ENCODE data around the gene WDR76.

The WDR76 gene

DNA sequence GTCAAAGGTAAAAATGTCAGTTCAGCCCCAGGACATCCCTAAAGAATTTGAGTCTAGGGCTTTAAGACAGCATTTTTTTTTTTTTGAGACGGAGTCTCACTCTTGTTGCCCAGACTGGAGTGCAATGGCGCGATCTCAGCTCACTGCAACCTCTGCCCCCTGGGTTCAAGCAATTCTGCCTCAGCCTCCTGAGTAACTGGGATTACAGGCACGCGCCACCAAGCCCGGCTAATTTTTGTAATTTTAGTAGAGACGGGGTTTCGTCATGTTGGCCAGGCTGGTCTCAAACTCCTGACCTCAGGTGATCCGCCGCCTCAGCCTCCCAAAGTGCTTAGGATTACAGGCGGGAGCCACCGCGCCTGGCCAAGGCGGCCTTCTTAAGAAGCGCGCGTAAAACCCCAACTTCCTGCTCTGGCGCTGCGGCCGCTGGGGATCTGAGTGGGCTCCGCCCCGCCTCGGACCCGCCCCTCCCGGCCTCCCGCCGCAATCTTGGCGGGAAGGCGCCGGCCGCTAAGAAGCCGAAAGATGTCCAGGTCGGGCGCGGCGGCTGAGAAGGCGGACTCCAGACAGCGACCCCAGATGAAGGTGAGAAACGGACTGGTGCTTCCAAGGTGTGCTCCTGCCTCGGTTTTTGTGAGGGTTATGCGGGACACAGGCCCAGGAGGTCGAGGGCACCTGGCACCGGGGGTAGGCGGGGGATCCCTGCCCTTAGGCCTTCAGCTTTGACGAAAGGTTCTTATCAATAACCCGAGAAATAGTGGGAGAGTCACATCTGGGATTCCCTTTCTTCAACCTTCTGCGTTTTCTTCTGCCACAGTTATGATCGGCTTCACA is at the start of gene WDR76:
TSS of gene WDR76 (plus strand) at position 495 of the 834 bp plus-strand sequence. CDS start at position 526, 31 bp downstream.
- H3K4me3 ChIP-seq, result peak within 1 kb of the TSS; percentile 52
- no peaks in the 10 kb centered on the region for H3K27me3 ChIP-seq (ENCODE audit: low read depth)
- peak; percentile 90 to 92 for DNase-seq (ENCODE audit: low spot score in 2 of 2)
- peaks cover 3% of the 10 kb centered on the region; the same call in 1 of the 2 replicates for H3K9me3 ChIP-seq
- H3K36me3 ChIP-seq (replicated peaks), result peaks cover 16% of the 10 kb centered on the region
- in situ Hi-C loops (cut with MboI; ENCODE audit: low sequenced_read_pairs), result no loop called here
- H3K4me1 ChIP-seq, result peaks cover 44% of the 10 kb centered on the region

DNA sequence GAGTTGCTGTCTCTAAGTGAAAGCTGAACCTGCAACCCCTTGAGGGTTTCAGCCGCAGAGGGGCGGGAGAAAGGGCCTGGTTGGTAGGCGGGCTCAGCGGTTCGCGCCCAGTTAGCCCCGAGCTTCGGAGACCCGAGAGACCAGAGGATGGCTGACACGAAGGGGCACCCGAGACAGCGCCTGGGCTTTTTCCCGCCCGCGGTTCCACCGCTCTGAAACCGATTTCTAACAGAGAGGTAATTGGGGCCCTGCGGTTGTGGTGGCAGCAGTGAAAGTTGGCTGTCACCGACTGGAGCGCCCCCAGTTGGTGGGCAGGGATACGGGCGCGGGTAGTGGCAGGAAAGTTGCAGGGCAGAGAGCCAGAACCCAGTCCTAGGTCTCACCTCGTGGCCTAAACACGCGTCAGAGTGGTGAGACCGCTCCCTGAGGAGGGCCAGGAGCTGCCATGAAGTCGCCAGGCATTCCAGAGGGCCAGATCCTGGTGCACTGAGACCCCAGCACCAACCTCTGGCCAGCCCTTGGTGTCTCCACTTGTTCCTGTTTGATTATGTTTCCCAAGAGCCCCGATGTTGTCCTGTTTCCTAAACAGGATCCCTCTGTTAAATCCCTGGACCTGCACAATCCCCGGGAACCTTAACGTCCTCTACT is 49.4 kb upstream of the WDR76 start:
- no peaks in the 10 kb centered on the region for H3K9me3 ChIP-seq
- H3K27me3 ChIP-seq (ENCODE audit: low read depth), result no peaks in the 10 kb centered on the region
- H3K36me3 ChIP-seq (replicated peaks), result peaks cover 17% of the 10 kb centered on the region
- peak overlapping the region; percentile 59 for H3K4me3 ChIP-seq
- H3K4me1 ChIP-seq, result peaks cover 20% of the 10 kb centered on the region
- peak; percentile 65 to 83 for DNase-seq (ENCODE audit: low spot score in 2 of 2)
- in situ Hi-C loops (cut with MboI; ENCODE audit: low sequenced_read_pairs), result no loop called here

DNA sequence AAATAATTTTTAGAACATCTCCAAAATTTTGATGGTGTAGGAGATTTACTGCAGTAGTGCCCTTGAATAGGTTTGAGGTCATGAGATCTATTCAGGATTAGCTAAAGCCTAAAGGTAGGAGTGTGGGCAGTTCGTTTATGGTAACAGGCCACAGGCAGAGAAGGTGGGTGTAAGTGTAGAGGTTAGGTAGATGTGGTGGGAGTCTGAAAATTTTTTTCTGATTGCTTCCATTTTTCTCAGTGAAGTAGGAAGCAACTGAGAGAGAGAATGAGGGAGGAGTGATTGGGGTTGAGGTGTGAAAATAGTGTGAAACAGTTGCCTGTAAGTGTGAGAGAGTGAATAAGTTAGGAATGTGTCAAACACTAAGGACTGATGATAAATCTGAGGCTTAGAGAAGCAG is 47.8 kb upstream of the WDR76 start:
- H3K4me3 ChIP-seq, result no peak overlapping the region
- peaks cover 20% of the 10 kb centered on the region for H3K4me1 ChIP-seq
- H3K27me3 ChIP-seq (ENCODE audit: low read depth), result no peaks in the 10 kb centered on the region
- peaks cover 7% of the 10 kb centered on the region; the same call in 1 of the 2 replicates for H3K36me3 ChIP-seq (replicated peaks)
- H3K9me3 ChIP-seq, result no peaks in the 10 kb centered on the region
- in situ Hi-C loops (cut with MboI; ENCODE audit: low sequenced_read_pairs), result no loop called here
- no peak for DNase-seq (ENCODE audit: low spot score in 2 of 2)

DNA sequence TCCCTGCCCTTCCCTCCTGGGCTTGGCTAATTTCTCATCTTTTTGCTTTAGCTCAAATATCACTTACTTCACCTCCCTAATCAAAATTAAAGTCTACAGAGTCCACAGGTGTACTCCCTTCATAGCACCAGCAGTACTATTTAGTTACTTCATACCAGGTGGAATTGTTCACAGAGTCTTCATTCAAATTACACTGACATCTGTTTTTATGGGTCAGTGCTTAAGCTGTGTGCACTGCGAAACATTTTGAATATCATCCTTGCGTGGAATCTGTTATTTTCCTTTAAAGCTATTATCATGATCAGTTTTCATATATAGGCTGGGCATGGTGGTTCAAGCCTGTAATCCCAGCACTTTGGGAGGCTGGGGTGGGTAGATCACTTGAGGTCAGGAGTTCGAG is 37.4 kb upstream of the WDR76 start:
- in situ Hi-C loops (cut with MboI; ENCODE audit: low sequenced_read_pairs), result no loop called here
- H3K36me3 ChIP-seq (replicated peaks), result peaks cover 21% of the 10 kb centered on the region
- H3K27me3 ChIP-seq (ENCODE audit: low read depth), result no peaks in the 10 kb centered on the region
- H3K4me3 ChIP-seq, result no peak overlapping the region
- DNase-seq (ENCODE audit: low spot score in 2 of 2), result no peak
- peaks cover 19% of the 10 kb centered on the region for H3K4me1 ChIP-seq
- H3K9me3 ChIP-seq, result no peaks in the 10 kb centered on the region

DNA sequence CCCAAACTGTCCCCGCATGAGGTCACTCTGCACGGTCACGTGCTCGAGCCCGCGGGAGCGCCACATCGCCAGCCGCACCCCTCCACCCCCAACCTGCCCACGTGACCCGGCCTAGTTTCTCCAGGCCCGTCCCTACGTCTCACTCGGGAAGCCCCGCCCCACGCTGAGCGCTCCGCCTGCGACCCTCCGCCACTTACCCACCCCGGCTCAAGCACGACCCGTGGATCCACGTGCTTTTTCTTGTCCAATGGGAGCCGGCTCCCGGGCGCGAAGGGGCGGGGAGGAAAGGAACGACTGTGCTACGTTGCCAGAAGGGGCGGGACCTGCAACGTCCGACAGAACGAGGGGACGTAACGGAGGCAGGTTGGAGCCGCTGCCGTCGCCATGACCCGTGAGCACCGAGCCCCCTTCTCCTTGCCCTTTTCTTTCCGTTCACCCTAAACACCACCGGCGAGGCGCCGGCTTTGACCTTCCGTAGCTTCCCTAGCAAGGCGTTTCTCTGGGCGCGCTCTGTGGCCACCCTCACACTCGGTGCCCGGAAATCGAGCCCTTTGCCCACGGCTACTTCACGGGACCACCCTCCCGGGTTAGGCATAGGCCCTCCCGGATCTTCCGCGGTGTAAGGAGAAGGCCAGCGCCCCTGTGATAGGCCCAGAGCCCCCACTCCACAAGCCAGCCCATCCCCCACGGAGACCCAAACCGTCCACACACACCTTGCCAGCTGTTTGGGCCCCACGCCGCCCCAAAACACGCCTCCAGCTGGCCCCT is 34.6 kb upstream of the WDR76 start, which contains the start of gene SERF2:
TSS of gene SERF2 (plus strand) at position 328 of the 768 bp plus-strand sequence. CDS start at position 385, 57 bp downstream.
- Histone ChIP-seq H3K27me3 (ENCODE audit: low read depth) (no peaks in the 10 kb centered on the region), H3K36me3 (replicated peaks) (peaks cover 45% of the 10 kb centered on the region), H3K4me1 (peaks cover 19% of the 10 kb centered on the region), H3K9me3 (no peaks in the 10 kb centered on the region), H3K4me3 (peak within 1 kb of the TSS; percentile 98)
- DNase-seq (ENCODE audit: low spot score in 2 of 2), result peak; percentile 97 to 100
- in situ Hi-C loops (cut with MboI; ENCODE audit: low sequenced_read_pairs), result no loop called here

DNA sequence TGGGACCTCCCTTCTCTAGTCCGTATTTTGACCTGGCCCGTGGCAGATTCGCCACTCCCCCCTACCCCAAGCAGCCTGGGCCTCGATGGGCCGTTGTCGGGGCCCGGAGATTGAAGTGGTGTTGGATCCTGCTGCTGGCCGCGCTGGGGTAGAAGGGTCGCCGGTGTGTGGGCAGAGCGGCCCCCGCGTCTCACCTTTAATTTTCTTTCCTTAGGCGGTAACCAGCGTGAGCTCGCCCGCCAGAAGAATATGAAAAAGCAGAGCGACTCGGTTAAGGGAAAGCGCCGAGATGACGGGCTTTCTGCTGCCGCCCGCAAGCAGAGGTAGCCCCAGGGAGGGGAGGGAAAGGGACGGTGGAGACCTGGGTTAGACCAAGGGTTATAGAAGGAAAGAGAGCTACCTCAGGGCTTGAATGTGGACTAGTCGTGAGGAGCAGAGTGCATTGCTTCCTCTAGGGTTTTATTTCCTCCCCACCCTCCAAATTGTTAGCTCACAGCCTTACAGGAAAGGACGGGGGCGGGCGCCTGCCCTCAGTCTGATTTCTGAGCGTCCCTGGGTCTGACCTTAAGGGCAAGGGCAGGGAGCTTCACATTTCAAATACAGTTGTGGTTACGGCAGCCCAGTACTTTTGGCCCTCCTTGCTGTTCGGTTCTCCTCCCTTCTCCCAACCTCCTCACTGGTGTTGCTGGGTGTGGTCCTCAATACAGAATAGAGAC is 33.9 kb upstream of the WDR76 start:
- in situ Hi-C loops (cut with MboI; ENCODE audit: low sequenced_read_pairs), result no loop called here
- peak overlapping the region; percentile 98 for H3K4me3 ChIP-seq
- H3K9me3 ChIP-seq, result no peaks in the 10 kb centered on the region
- peaks cover 45% of the 10 kb centered on the region for H3K36me3 ChIP-seq (replicated peaks)
- H3K4me1 ChIP-seq, result peaks cover 18% of the 10 kb centered on the region
- H3K27me3 ChIP-seq (ENCODE audit: low read depth), result no peaks in the 10 kb centered on the region
- no peak for DNase-seq (ENCODE audit: low spot score in 2 of 2)

DNA sequence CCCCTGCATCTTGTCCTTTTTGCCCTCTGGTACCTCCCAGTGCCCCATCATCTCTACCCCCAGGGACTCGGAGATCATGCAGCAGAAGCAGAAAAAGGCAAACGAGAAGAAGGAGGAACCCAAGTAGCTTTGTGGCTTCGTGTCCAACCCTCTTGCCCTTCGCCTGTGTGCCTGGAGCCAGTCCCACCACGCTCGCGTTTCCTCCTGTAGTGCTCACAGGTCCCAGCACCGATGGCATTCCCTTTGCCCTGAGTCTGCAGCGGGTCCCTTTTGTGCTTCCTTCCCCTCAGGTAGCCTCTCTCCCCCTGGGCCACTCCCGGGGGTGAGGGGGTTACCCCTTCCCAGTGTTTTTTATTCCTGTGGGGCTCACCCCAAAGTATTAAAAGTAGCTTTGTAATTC is 33.2 kb upstream of the WDR76 start:
- no peak for DNase-seq (ENCODE audit: low spot score in 2 of 2)
- peaks cover 12% of the 10 kb centered on the region for H3K4me1 ChIP-seq
- H3K4me3 ChIP-seq, result peak overlapping the region; percentile 98
- in situ Hi-C loops (cut with MboI; ENCODE audit: low sequenced_read_pairs), result no loop called here
- peaks cover 47% of the 10 kb centered on the region for H3K36me3 ChIP-seq (replicated peaks)
- no peaks in the 10 kb centered on the region for H3K9me3 ChIP-seq
- no peaks in the 10 kb centered on the region for H3K27me3 ChIP-seq (ENCODE audit: low read depth)

DNA sequence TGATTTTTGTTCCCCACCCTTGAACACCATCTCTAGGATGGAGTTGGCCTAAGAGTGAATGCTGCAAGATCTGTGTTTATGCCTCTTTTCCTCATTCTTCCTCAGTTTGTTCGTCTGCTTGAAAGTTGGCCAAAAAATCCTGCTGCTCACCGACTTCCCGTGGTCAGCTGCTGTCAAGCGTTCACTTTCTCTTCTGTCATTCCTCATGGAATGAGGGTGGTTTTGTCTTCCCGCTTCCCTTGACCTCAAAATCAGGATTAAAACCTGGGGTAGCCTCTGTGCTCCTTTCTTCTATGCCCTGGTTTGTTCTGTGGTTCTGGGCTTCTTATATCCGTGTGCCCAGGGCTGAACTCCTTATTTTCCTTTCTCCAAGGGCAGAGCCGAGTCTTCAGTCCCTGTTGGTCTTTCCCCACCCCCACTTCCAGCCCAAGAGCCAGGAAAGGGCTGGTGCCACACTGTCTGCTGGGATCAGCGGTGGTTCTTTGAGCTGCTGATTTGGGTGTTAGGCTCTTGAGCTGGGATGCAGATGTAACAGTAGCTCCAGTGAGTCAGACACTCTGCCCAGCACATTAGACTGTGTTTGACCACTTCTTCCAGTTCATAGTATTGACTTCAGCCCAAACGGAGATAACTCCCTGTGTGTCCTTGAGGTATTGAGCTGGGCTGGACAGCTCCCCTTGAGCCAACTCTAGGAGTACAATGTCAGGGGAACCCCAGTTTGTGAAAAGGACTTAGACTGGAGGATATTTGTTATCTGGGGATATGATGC is 32.3 kb upstream of the WDR76 start:
- Histone ChIP-seq H3K36me3 (replicated peaks) (peaks cover 55% of the 10 kb centered on the region), H3K27me3 (ENCODE audit: low read depth) (no peaks in the 10 kb centered on the region), H3K9me3 (no peaks in the 10 kb centered on the region), H3K4me3 (no peak overlapping the region), H3K4me1 (peaks cover 10% of the 10 kb centered on the region)
- DNase-seq (ENCODE audit: low spot score in 2 of 2), result no peak
- in situ Hi-C loops (cut with MboI; ENCODE audit: low sequenced_read_pairs), result no loop called here

DNA sequence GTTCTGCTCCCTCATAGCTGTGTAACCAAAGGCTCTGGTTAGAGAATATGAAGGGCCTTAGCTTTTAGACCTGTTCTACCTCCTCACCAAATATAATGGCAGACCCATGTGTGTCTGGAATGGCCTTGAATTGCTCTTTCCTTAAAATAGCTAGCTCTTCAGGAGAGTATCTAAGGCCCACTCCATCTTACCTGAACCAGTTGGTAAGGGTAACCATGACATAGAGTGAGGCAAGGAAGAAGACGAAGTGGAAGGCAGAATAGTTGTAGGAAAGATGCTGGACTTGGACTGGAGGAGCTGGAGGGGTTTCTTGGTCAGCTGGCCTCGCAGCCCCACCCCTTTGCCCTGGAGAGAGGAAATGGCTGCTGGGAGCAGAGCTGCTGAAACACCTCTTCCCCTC is 31.6 kb upstream of the WDR76 start:
- H3K4me1 ChIP-seq, result peaks cover 15% of the 10 kb centered on the region
- H3K4me3 ChIP-seq, result no peak overlapping the region
- no peaks in the 10 kb centered on the region for H3K9me3 ChIP-seq
- H3K36me3 ChIP-seq (replicated peaks), result peaks cover 63% of the 10 kb centered on the region
- no peak for DNase-seq (ENCODE audit: low spot score in 2 of 2)
- H3K27me3 ChIP-seq (ENCODE audit: low read depth), result no peaks in the 10 kb centered on the region
- in situ Hi-C loops (cut with MboI; ENCODE audit: low sequenced_read_pairs), result no loop called here

DNA sequence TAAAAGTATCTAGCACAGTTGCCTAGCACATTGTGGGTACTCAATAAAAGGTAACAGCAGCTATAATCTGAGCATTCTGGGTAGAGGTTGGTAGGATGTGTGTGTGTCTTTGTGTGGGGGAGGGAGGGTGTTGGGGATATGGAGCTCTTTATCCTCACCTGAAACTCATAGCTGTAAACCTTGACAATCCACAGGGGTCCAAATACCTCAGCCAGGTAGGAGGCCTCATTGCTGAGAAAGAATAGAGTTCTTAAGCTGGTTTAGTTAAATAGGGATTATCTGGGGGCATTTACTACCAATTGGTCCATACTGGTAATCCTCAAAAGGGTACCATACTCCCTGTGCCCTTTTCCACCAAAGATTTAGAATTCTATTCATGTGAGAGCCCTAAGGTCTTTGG is 30.8 kb upstream of the WDR76 start:
- Histone ChIP-seq H3K36me3 (replicated peaks) (peaks cover 66% of the 10 kb centered on the region), H3K4me3 (no peak overlapping the region)

DNA sequence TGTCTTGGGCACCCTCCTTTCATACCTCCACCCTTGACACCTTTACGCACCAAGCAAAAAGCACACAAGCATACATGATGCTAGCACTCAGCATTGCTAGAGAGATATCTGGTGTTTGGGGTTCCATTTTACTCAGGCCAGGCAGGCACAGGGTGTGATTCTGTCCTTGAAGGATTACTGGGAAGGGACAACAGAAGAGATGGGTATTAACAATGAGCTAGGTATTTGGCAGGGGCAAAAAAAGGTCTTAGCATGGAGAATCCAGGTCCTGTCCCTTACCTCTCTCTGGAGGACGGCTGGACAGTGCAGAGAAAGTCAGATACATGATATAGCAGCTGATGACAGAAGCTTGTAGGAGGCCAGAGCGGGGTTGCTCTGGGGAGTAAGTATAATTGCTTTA is 30.2 kb upstream of the WDR76 start:
- no peaks in the 10 kb centered on the region for H3K27me3 ChIP-seq (ENCODE audit: low read depth)
- in situ Hi-C loops (cut with MboI; ENCODE audit: low sequenced_read_pairs), result no loop called here
- no peaks in the 10 kb centered on the region for H3K9me3 ChIP-seq
- peaks cover 13% of the 10 kb centered on the region for H3K4me1 ChIP-seq
- H3K36me3 ChIP-seq (replicated peaks), result peaks cover 68% of the 10 kb centered on the region
- H3K4me3 ChIP-seq, result no peak overlapping the region
- no peak for DNase-seq (ENCODE audit: low spot score in 2 of 2)

More for the DNA sequence above, 30.8 kb upstream of the WDR76 start:
- H3K4me1 ChIP-seq, result peaks cover 16% of the 10 kb centered on the region
- in situ Hi-C loops (cut with MboI; ENCODE audit: low sequenced_read_pairs), result no loop called here
- no peaks in the 10 kb centered on the region for H3K9me3 ChIP-seq
- H3K27me3 ChIP-seq (ENCODE audit: low read depth), result no peaks in the 10 kb centered on the region
- no peak for DNase-seq (ENCODE audit: low spot score in 2 of 2)

DNA sequence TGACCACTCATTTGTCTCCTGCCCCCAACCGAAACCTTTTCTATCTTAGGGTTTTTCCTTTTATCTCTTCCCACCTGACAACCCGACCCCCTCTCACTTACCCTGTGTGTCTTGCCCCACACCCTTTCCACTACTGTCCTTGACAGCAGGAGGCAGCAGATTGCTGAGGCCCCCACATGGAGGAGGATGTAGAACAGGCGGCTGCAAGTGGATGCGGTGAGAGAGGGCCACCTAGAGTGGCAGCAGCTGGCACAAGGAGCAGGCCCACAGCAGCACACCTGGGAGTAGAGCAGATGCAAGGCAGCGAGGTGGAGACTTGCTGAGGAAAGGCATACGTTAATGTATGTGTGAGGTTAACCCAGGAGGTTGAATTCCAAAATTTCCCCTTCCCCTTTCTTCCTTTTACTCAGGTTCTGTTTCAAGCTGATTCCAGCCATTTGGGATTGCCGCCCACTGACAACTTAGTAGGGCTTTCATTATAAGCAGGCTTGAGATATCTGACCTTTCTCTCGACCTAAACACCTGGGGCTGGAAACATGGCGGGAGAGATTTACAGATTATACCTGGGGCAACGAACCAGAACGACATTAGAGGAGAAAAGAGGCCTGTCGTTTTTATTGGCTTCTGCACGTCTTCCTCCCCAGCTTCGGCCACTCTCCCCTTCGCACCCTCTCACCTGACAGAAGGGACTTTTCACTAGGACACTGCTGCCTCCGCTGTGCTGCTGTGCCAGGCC is 27.4 kb upstream of the WDR76 start:
- Histone ChIP-seq H3K4me1 (peaks cover 6% of the 10 kb centered on the region), H3K36me3 (replicated peaks) (peaks cover 61% of the 10 kb centered on the region), H3K9me3 (no peaks in the 10 kb centered on the region), H3K27me3 (ENCODE audit: low read depth) (no peaks in the 10 kb centered on the region), H3K4me3 (no peak overlapping the region)
- in situ Hi-C loops (cut with MboI; ENCODE audit: low sequenced_read_pairs), result no loop called here
- no peak for DNase-seq (ENCODE audit: low spot score in 2 of 2)
